ENCODE measurements around the gene NDUFA9. TPM values are rescaled to one million over a fixed set of nuclear protein-coding genes. Genes with fewer than 3 reads are reported as not detected.

Gene NDUFA9
- total and polyA plus RNA-seq, 2 donors = 61.2 to 66.1 TPM

DNA sequence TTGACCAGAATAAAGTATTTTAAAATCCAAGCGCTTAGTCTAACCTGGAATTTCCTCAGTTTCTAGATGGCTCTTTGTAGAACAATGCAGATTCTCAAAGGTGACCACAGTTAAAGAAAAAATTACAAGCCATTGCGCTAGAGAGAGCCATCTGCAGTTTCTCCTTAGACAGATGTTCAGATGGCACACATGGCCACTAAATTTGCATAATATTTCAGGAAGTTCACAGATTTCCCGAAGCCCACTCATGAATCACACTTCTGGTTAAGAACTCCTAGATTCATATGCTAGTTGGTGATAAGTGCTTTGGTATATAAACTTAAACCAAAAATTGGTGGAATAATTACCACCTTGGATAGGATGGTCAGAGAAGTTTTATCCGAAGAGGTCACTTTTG lies 812 bp upstream of the NDUFA9 start:
- 34% methylated on average over 4 of the region's 4 CpGs for WGBS
- Histone ChIP-seq H3K4me3 (ENCODE audit: low read depth, low read length) (peak overlapping the region; percentile 55), H3K27ac (ENCODE audit: low read depth) (no peak overlapping the region), H3K36me3 (ENCODE audit: insufficient read depth) (no peaks in the 10 kb centered on the region), H3K4me1 (ENCODE audit: insufficient read depth) (no peaks in the 10 kb centered on the region)
- DNase-seq (ENCODE audit: extremely low spot score) = no peak

DNA sequence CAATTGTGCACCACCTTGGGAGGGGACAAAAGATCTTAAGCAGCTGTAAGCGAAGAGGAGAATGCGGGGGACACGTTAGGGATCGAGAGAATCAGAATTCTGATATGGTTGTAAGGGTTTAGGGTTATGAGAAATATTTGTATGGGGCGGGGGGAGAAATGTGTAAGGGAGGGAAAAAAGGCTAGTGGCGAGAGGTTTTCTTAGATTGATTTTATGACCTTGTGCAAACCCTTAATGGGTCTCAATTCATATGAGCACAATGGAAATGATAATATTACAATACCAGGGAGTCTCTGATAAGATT lies 396 bp downstream of the NDUFA9 start:
- H3K4me3 ChIP-seq (ENCODE audit: low read depth, low read length) = peak overlapping the region; percentile 55
- DNase-seq (ENCODE audit: extremely low spot score) = no peak
- H3K27ac ChIP-seq (ENCODE audit: low read depth) = peak overlapping the region; percentile 53
- no peaks in the 10 kb centered on the region for H3K36me3 ChIP-seq (ENCODE audit: insufficient read depth)
- H3K4me1 ChIP-seq (ENCODE audit: insufficient read depth) = no peaks in the 10 kb centered on the region
- under 1% methylated on average over 6 of the region's 6 CpGs for WGBS

GRCh38 chr12:4653257-4653656 lies 4.3 kb downstream of the NDUFA9 start:
- Histone ChIP-seq H3K4me1 (ENCODE audit: insufficient read depth) (no peaks in the 10 kb centered on the region), H3K27ac (ENCODE audit: low read depth) (no peak overlapping the region), H3K4me3 (ENCODE audit: low read depth, low read length) (no peak overlapping the region), H3K36me3 (ENCODE audit: insufficient read depth) (no peaks in the 10 kb centered on the region)
- DNase-seq (ENCODE audit: extremely low spot score) = no peak

DNA sequence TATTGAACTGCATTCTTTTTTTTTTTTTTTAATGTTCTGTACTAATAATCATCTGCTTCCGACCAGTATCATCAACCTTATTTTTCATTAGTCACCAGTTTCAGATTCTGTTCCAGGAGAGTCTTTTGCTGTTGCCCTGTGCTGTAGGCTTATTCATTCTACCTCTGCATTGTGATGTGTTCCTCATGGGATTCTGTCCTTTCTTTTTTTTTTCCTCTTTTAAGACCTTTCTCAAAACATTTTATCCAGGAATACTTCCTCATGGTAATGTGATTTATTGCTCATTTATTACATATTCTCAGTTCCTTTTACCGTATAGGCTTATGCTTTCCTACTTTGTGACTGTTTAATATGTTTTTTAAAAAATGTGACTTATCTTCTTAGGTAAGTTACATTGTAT lies 4.8 kb downstream of the NDUFA9 start:
- DNase-seq (ENCODE audit: extremely low spot score) = no peak
- no peak overlapping the region for H3K4me3 ChIP-seq (ENCODE audit: low read depth, low read length)
- no peak overlapping the region for H3K27ac ChIP-seq (ENCODE audit: low read depth)
- H3K4me1 ChIP-seq (ENCODE audit: insufficient read depth) = no peaks in the 10 kb centered on the region
- 75% methylated on average over 2 of the region's 2 CpGs for WGBS
- H3K36me3 ChIP-seq (ENCODE audit: insufficient read depth) = no peaks in the 10 kb centered on the region

DNA sequence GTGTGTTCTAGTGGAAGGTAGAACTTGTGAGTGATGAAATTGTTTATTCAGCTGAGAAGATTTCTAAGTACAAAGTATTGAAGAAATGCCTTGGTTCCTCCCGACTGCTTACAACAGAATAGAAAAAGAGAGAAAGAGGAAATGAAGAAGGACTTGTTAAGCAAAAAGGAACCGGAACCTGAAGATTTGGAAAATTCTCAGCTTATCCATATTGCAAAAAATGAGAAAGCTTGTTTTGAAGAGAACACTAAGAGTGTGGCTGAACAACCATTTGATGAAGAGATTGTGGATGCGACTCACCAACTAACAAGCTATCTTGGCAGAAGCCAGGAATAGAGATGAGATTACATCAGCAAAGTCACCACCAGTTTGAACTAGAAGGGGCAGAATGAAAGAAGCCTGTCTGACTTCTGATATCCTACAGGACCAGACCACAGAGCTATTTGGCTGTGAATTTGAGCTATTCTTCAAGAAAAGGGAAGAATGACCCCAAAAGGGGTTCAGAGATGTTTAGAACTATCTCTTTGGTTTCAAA lies 15.1 kb downstream of the NDUFA9 start:
- no peak overlapping the region for H3K4me3 ChIP-seq (ENCODE audit: low read depth, low read length)
- no peak for DNase-seq (ENCODE audit: extremely low spot score)
- H3K4me1 ChIP-seq (ENCODE audit: insufficient read depth) = no peaks in the 10 kb centered on the region
- 61% methylated on average over 3 of the region's 3 CpGs for WGBS
- no peak overlapping the region for H3K27ac ChIP-seq (ENCODE audit: low read depth)
- peaks cover 12% of the 10 kb centered on the region for H3K36me3 ChIP-seq (ENCODE audit: insufficient read depth)

GRCh38 chr12:4665236-4665635 lies 16.3 kb downstream of the NDUFA9 start:
- WGBS = 95% methylated on average over 3 of the region's 3 CpGs
- Histone ChIP-seq H3K4me1 (ENCODE audit: insufficient read depth) (no peaks in the 10 kb centered on the region), H3K27ac (ENCODE audit: low read depth) (no peak overlapping the region), H3K36me3 (ENCODE audit: insufficient read depth) (peaks cover 14% of the 10 kb centered on the region), H3K4me3 (ENCODE audit: low read depth, low read length) (no peak overlapping the region)
- DNase-seq (ENCODE audit: extremely low spot score) = no peak

GRCh38 chr12:4679711-4680110 lies 30.8 kb downstream of the NDUFA9 start:
- no peak for DNase-seq (ENCODE audit: extremely low spot score)
- Histone ChIP-seq H3K36me3 (ENCODE audit: insufficient read depth) (no peaks in the 10 kb centered on the region), H3K27ac (ENCODE audit: low read depth) (no peak overlapping the region), H3K4me3 (ENCODE audit: low read depth, low read length) (no peak overlapping the region), H3K4me1 (ENCODE audit: insufficient read depth) (no peaks in the 10 kb centered on the region)
- WGBS = 89% methylated on average over 2 of the region's 2 CpGs

GRCh38 chr12:4681732-4682131 lies 32.8 kb downstream of the NDUFA9 start:
- 84% methylated on average over 3 of the region's 3 CpGs for WGBS
- no peak for DNase-seq (ENCODE audit: extremely low spot score)
- H3K36me3 ChIP-seq (ENCODE audit: insufficient read depth) = peaks cover 6% of the 10 kb centered on the region
- no peaks in the 10 kb centered on the region for H3K4me1 ChIP-seq (ENCODE audit: insufficient read depth)
- no peak overlapping the region for H3K4me3 ChIP-seq (ENCODE audit: low read depth, low read length)
- H3K27ac ChIP-seq (ENCODE audit: low read depth) = no peak overlapping the region

GRCh38 chr12:4685317-4685716 lies 36.4 kb downstream of the NDUFA9 start:
- Histone ChIP-seq H3K4me3 (ENCODE audit: low read depth, low read length) (no peak overlapping the region), H3K4me1 (ENCODE audit: insufficient read depth) (no peaks in the 10 kb centered on the region), H3K27ac (ENCODE audit: low read depth) (no peak overlapping the region), H3K36me3 (ENCODE audit: insufficient read depth) (peaks cover 9% of the 10 kb centered on the region)
- no peak for DNase-seq (ENCODE audit: extremely low spot score)
- 87% methylated on average over 8 of the region's 8 CpGs for WGBS

DNA sequence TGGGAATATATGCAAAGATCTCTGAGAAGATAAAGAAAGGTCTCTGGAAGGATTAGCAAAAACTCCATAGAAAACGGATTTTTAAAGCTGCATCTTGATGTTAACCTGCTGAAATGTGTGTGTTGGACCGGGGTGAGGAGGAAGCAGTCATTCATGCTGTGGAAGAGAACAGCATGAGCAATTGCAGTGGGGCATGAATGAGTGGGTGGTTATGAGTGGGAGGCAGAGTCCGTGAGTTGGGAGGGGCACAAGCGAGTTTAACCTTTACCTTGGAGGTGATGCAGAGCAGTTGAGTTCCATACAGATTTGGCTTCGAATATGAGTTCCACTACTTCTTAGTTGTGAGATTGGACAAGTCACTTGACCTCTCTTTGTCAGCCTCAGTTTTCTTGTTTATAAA lies 41.8 kb downstream of the NDUFA9 start:
- Histone ChIP-seq H3K36me3 (ENCODE audit: insufficient read depth) (peaks cover 3% of the 10 kb centered on the region), H3K4me1 (ENCODE audit: insufficient read depth) (no peaks in the 10 kb centered on the region), H3K27ac (ENCODE audit: low read depth) (no peak overlapping the region), H3K4me3 (ENCODE audit: low read depth, low read length) (no peak overlapping the region)
- 98% methylated on average over 5 of the region's 5 CpGs for WGBS
- DNase-seq (ENCODE audit: extremely low spot score) = no peak

Other genes starting within 250 kb of the NDUFA9 start
- 0.74 TPM for gene FGF6, start 203.3 kb upstream of the NDUFA9 start, total RNA-seq
- gene FGF6, start 203.3 kb upstream of the NDUFA9 start, polyA plus RNA-seq = 0.16 TPM
- gene RAD51AP1, start 110.2 kb upstream of the NDUFA9 start, total RNA-seq = 22.8 TPM
- 2.4 TPM for gene RAD51AP1, start 110.2 kb upstream of the NDUFA9 start, polyA plus RNA-seq
- 38.9 TPM for gene DYRK4, start 86.9 kb upstream of the NDUFA9 start, total RNA-seq
- gene DYRK4, start 86.9 kb upstream of the NDUFA9 start, polyA plus RNA-seq = 46.5 TPM
- 0.63 TPM for gene AKAP3, start 63 bp upstream of the NDUFA9 start, total RNA-seq
- gene AKAP3, start 63 bp upstream of the NDUFA9 start, polyA plus RNA-seq = 1.3 TPM
- 2.9 TPM for gene GALNT8, start 71.3 kb downstream of the NDUFA9 start, total RNA-seq
- 0.60 TPM for gene GALNT8, start 71.3 kb downstream of the NDUFA9 start, polyA plus RNA-seq

Measured in urinary bladder (tissue), 4 donors.